Bone marrow (tissue), 2 donors: ENCODE results near the gene HERC2.
"Not testable (repeated sequence)": the region's sequence is repeated elsewhere in the genome, so short reads cannot be mapped to it uniquely, and the experiment has no call there.

ENCODE experiments used
- DNase-seq, 2 donors: peaks; one replicate each; lab custom pipeline; 2025; lab: John Stamatoyannopoulos, UW

HERC2 gene

GRCh38 chr15:28131946-28132345, 190.0 kb downstream of the HERC2 start:
- DNase-seq = no peak

GRCh38 chr15:28131400-28131799, 190.6 kb downstream of the HERC2 start:
- no peak for DNase-seq

DNA sequence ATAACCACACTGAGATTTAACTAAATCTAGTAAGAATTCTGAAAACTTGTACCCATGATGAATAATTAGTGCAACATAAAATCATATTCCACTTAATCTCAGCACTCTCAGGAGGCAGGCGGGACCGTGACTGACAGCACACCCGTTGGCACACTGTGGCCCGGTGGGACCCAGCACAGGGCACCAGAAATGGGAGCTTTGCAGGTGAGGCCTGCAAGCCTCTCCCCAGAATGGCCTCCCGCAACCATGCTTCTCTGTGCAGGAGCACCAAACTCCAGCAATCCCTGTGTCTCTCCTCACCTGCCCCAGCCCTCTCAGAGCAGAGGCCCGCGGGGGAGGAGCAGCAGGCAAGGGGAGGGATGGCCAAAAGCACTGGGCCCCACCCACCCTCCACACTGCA, 191.3 kb downstream of the HERC2 start:
- no peak for DNase-seq

DNA sequence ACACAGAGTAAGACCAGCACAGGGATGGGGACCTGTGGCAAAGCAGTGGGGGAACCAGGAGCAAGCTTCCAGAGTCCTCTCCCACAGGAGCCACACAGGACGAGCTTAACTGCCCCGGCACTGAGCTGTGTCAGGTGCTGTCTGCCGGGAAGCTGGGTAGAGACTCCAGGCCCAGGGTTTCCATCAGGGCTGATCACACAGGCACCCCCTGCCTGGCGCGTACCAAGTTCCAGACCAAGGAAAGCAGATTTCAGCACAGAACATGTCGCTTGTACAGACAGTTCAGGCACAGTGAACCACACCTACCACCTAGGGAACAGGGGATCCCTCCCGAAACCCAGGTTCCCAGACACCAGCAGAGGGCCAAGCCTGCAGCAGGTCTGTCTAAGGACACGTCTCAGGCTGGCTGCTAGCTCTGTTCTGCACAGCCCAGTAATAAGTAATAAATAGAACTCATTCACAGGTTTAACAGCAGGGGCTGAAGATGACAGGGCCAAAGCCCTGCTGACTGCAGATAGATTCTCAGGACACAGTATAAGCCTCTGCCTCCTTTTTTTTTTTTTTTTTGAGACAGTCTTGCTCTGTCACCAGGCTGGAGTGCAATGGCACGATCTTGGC, 192.6 kb downstream of the HERC2 start:
- no peak for DNase-seq

GRCh38 chr15:28128031-28128430, 193.9 kb downstream of the HERC2 start:
- DNase-seq = no peak

DNA sequence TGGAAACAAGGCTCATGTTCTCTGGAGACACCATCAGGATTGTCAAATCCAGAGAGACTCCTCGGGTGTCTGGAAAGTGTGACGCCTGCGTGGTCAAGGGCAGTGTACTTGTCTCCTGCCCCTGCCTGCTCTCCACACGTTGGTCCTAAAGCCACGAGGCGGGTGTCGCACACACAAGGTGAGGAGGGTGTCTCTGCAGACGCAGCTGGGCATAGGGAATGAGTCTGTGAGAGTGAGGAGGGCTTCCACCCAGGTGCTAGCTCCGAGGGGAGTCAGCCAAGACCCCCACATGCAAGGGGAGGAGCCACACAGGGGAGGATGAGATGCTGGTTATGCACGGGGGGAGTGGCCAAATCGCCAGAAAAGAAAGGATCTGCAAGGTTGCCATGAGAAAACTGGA, 194.9 kb downstream of the HERC2 start:
- no peak for DNase-seq

DNA sequence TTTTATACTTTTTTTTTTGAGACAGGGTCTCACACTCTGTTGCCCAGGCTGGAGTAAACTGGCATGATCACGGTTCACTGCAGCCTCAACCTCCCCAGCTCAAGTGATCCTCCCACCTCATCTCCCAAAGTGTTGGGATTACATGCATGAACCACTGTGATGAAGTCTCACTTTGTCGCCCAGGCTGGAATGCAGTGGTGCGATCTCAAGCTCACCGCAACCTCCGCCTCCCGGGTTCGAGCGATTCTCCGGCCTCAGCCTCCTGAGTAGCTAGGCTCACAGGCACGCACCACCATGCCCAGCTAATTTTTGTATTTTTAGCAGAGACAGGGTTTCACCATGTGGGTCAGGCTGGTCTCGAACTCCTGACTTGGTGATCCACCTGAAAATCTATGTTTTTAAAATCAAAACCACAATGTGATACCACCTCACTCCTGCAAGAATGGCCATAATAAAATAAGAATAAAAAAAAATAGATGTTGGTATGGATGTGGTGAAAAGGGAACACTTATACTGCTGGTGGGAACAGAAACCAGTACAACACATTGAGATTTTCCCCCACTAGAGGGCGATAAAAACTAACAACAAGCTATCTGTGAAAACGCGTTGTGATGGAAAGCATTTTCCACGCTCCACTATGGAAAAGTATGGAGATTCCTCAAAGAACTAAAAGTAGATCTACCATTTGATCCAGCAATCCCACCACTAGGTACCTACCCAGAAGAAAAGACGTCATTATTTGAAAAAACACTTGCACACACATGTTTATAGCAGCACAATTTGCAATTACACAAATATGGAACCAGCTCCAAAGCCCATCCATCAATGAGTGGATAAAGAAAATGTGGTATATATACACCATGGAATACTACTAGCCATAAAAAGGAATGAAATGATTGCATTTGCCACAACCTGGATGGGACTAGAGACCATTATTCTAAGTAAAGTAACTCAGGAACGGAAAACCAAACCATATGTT, 196.0 kb downstream of the HERC2 start:
- peak in 1 of 2 donors; percentile 16 for DNase-seq

GRCh38 chr15:28124841-28125240, 197.1 kb downstream of the HERC2 start:
- DNase-seq = no peak

DNA sequence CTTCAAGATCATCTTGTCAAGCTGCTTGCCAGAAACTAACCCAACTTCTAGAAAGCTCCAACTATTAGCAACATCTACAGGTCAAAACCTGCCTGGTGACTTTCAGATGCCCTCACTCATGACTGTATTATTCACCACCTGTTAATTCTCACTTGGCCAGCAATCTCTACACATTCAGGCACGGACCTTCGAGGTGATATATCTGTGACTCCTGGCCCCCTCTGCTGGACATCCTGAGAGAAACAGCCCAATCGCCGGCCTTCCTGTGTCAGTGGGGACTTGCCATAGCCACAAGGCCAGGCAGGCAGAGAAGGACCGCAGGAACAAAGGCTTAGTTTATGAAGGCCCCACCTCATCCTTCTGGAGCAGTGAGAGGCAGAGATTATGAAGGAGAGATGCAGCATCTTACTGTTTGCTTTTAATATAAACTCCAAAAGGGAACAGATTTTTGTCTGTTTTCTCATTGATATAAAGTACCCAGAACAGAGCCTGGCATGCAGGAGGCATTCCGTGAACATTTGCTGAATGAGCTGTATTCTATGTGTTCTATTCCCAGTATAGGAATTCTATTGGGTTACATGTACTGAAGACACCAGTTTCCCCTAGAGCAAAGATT, 198.5 kb downstream of the HERC2 start:
- DNase-seq = no peak

DNA sequence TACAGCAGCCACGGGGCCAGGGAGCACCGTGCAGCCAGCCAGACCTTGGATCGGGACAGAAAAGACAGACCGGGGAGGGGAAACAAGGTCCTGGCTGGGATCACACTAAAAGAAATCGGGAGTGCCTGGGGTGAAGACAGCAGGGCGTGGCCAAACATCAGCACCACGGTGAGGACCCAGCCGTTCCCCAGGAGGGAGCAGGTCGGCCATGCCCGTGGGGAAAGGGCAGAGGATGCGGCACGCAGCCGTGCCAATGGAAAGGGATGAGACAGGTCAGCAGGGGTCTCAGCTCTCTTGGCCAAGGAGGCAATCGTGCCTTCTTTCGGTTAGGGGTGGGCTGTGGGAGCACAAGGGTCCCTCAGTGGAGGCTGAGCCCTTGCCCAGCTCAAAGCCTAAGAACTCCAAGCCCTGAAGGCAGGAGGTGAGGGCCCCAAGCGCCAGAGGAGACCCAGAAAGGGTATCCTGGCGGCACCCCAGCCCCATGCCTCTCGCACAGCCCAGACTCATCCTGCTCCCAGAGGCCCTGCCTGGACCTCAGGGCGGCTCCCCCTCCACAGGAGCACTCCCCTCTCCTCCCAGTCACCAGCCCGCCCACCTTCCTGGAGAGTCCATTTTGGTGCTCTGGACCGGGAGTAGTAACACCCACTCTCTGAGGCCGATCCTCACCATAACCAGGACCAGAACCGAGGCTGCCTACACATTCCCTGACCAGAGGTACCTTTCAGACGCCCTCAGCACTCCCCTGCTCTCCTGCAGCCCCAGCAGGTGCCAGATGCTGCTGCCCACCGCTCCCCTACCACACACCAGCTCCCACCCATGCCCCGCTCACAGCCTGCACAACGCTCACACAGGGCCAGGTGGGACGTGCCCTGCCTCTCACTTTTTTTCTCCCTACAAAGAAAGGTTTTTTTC, 199.7 kb downstream of the HERC2 start:
- no peak for DNase-seq

DNA sequence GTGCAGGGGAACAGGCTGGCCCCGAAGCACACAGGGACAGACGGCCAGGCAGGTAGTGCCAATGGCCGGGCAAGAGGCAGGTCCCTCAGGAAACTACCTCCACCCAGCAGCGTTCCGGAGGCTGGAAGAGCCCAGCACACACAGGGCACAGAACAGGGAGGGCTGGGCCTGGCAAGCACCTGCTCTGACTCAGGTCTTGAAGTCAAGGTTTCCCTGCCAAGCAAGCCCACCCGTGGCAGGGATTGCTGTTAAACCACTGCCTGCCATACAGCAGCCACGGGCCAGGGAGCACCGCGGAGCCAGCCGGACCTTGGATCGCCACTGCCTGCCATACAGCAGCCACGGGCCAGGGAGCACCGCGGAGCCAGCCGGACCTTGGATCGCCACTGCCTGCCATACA, 200.4 kb downstream of the HERC2 start:
- not testable (repeated sequence) for DNase-seq

GRCh38 chr15:28120359-28120640, 201.7 kb downstream of the HERC2 start:
- no peak for DNase-seq

DNA sequence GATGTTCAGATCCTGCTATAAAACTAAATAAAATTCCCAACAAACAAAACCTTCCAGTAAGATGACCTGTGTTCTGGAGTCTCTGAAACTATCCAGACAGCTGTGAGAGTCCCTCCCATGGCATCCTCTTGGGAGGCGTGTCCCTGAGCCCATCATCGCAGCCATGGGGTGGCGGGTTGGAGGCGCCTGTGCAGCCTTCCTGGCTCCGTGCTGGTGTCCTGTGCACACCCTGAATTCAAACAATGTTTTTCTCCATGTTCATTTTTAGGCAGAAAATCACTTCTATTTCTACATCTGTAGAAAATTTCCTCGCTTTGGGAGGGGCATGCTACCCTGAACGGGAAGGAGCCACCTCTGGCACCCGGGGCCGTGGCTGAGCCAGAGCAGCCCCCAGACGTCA, 203.4 kb downstream of the HERC2 start:
- no peak for DNase-seq

- DNase-seq = no peak
Observed at GRCh38 chr15:28118083-28118482, 203.9 kb downstream of the HERC2 start.

DNA sequence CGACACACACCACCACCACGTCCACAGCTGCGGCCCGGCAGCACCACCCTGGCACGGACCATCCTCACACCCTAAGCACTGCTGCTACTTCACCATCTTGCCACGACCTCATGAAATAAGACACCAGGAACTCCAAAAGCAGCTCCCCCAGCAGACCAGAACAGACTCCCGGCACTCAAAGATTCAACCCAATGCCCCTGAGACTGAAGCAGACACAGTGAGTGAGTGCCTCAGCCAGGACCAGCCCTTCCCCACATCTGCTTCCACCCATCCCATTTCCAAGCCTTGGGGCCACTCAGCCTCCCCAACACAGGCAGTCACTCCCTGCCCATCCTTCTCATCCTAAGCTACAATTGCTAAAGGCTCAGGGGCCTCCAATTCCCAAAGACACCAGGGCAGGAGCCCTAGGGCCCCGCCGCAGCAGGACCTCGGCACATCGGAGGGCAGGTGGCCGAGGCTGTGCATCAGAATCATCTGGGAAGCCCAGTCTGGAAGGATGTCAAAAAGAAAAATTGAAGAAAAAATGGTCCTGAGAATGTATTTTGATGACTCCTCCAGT, 204.5 kb downstream of the HERC2 start:
- no peak for DNase-seq

DNA sequence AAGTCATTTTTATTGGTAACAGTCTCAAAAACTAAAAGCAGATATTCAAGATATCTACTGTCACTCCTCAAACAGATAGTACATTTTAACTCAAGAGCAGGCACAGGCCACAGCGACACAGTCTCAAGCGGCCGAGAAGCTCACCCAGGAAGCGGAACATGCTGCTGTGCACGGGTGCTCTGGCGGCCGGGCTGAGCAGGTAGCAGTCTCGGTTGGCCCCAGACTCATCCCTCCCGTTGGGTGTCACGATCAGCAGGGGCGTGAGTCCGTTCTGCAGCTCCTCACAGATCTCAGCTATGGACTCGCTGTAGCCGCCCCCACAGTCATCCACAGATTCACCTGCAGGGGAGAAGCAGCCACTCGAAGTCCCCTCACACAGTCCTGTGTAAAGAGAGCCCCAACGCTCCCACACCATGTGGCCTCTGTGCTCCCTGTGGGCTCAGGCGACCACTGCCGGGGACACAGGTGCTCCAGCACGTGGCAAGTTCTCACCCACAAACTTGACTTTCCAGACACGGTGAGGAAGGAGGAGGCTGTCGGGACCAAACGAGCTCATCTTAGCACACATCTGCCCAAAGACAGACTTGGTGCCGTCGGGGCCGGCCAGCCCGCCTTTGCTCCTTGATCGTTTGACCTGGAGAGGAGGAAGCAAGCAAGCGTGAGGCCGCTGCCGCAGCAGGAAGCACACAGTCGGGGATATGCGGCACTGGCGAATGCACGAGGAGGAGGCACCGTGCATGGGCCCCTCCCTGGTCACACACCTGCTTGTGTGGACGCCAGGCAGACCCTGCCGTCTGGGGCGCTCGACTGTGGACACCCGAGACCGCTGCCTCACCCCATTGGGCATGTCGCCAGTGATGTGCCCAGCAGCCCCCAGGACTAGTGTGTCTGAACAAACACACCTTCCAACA, 205.2 kb downstream of the HERC2 start:
- no peak for DNase-seq

DNA sequence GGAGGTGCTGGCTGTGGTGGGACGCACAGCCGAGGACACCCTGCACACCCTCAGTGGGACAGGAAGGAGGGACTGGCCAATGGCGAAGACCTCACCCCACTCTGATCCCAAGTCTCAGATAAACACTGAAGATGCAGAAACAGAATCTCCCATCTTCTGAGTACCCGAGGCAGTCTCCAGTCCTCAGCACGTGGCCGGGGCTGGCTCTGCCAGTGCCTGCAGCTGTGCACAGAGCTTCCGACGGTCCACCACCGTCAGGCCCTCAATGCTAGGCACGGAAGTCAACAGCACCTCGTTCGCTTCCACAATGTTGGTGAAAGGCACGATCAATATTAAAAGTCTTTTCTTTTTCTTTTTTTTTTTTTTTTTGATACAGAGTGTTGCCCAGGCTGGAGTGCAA, 206.1 kb downstream of the HERC2 start:
- DNase-seq = no peak

DNA sequence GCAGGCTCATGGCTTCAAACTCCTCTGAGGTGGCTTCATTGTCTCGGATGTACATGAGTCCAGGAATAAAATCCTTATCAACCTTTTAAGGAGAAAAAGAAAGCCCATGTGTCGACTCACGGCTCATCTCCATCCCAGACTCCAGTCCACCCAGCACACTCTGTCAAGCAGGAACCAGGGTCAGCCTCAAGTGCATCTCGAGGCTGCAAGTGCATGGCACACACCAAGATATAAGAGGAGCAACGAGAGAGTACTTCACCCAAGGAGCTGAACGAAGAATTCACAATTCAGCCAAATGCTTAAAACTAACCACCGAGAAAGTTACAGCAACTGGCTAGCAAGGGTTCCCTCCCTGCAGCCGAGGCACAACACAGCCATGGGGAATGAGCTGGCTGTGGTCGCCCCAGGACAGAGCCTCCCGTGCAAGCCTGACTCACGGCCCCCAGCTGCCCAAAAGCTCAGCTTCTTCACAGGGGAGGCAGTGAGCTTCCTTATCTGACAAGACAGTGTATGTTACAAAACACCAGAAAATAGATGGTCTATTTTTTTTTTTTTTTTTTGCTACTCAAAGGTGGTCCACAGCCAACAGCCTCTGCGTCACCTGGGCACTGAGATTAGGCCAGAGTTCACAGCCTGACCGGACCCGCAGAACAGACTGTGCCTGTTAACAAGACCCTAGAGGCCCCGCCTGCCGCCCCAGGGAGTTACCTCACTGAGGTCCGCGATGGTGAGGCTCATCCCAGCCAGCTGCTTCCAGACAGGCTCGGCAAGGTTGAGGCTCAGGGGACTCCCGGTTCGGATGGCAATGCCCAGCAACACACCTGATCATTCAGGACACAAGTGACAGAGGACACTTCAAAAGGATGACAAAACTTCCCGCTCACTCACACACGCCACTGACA, 207.0 kb downstream of the HERC2 start:
- no peak for DNase-seq

DNA sequence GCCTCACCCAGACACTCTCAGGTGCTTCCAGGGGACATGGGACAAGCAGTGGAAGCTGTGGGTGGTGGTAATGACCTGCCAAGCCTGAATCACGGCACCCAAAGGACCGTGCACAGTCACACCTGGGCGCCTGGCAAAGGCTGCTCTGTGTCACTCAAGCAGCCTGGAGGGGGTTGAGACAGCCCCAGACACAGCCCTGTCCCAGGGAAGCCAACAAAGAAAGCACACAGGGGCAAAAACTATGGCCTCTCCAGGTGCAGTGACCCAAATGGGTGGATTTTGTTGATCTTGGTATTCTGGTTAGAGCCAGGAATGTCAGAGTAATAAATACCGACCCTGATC, 207.9 kb downstream of the HERC2 start:
- no peak for DNase-seq
